Hepatocyte (in vitro differentiated cells): ENCODE measurements around the gene RAB4A. TPM values are rescaled to one million over a fixed set of nuclear protein-coding genes. Genes with fewer than 3 reads are reported as not detected.

Source experiments
- DNase-seq: peaks from one replicate; pipeline ENCODE4 v3.0.0-alpha.2; 2016; ENCODE audit warnings: low spot score
- H2AFZ ChIP-seq: fragments of 200-600 bp; sonication (generic); 2 replicates; pipeline ENCODE4 v1.6.0; 2016; ENCODE audit warnings: antibody characterized with exemption, mild to moderate bottlenecking
- H3K27ac ChIP-seq: fragments of 200-600 bp; sonication (generic); 2 replicates; pipeline ENCODE4 v1.5.1; 2016; ENCODE audit warnings: mild to moderate bottlenecking
- H3K27me3 ChIP-seq: fragments of 200-600 bp; sonication (generic); 2 replicates; pipeline ENCODE4 v1.6.1; 2016
- H3K36me3 ChIP-seq: fragments of 200-600 bp; sonication (generic); replicated peaks from 2 replicates; pipeline ENCODE4 v1.5.1; 2016; ENCODE audit warnings: low read depth; ENCODE audit not compliant: insufficient read depth
- H3K4me1 ChIP-seq: fragments of 200-600 bp; sonication (generic); 2 replicates; pipeline ENCODE4 v1.5.1; 2016; ENCODE audit warnings: mild to moderate bottlenecking, moderate library complexity; ENCODE audit not compliant: insufficient read depth
- H3K4me2 ChIP-seq: fragments of 200-600 bp; sonication (generic); 2 replicates; pipeline ENCODE4 v1.6.0; 2016
- H3K4me3 ChIP-seq: fragments of 200-600 bp; sonication (generic); 2 replicates; pipeline ENCODE4 v1.5.1; 2016; ENCODE audit warnings: mild to moderate bottlenecking
- H3K79me2 ChIP-seq: fragments of 200-600 bp; sonication (generic); 2 replicates; pipeline ENCODE4 v1.6.0; 2017; ENCODE audit warnings: mild to moderate bottlenecking
- H3K9me2 ChIP-seq: fragments of 200-600 bp; sonication (generic); replicated peaks from 2 replicates; pipeline ENCODE4 v1.6.0; 2017; ENCODE audit warnings: mild to moderate bottlenecking; ENCODE audit not compliant: insufficient read depth
- H3K9me3 ChIP-seq: fragments of 200-600 bp; sonication (generic); 2 replicates; pipeline ENCODE4 v1.5.1; 2016; ENCODE audit warnings: low read depth, mild to moderate bottlenecking
- H4K20me1 ChIP-seq: fragments of 200-600 bp; sonication (generic); 2 replicates; pipeline ENCODE4 v1.6.0; 2016; ENCODE audit warnings: mild to moderate bottlenecking; ENCODE audit not compliant: insufficient read depth, poor library complexity, severe bottlenecking
- EZH2 ChIP-seq: fragments of 200-600 bp; sonication (generic); IDR thresholded peaks from 2 replicates; pipeline ENCODE4 v1.6.1; 2016; ENCODE audit warnings: antibody characterized with exemption, mild to moderate bottlenecking, borderline replicate concordance
- EZH2phosphoT487 ChIP-seq: fragments of 200-600 bp; sonication (generic); IDR thresholded peaks from one replicate; pipeline ENCODE4 v1.6.1; 2018; ENCODE audit warnings: antibody characterized with exemption, mild to moderate bottlenecking, low read depth, moderate library complexity; ENCODE audit not compliant: unreplicated experiment, severe bottlenecking
- WGBS: methylation state at CpG from one replicate; pipeline ENCODE4 v1.1.6; 2016; ENCODE audit warnings: low lambda C conversion rate; ENCODE audit errors: missing lambda C conversion rate; 5-methylcytosine and 5-hydroxymethylcytosine counted together
- polyA plus RNA-seq: library from polyadenylated mRNA; unstranded; fragments of >200 nt; fragmentation: Nextera tagmentation; extraction: Ambion mirVana; gene quantifications from 2 replicates; pipeline ENCODE4 v1.2.1, GENCODE V29; 2016
- total RNA-seq: library from RNA; depleted of rRNA; stranded (reverse); fragments of >200 nt; gene quantifications from 2 replicates; pipeline ENCODE4 v1.2.3, GENCODE V29; 2014
- TF ChIP-seq, protein P1 (sequence below): fragments of 200-600 bp; sonication (generic); IDR thresholded peaks from 2 replicates; pipeline ENCODE4 v1.5.1; 2016; ENCODE audit warnings: antibody characterized with exemption, mild to moderate bottlenecking; ENCODE audit not compliant: poor library complexity

RAB4A gene
- total and polyA plus RNA-seq, 2 experiments from 2014 or later: 47.7 to 54.3 TPM

DNA sequence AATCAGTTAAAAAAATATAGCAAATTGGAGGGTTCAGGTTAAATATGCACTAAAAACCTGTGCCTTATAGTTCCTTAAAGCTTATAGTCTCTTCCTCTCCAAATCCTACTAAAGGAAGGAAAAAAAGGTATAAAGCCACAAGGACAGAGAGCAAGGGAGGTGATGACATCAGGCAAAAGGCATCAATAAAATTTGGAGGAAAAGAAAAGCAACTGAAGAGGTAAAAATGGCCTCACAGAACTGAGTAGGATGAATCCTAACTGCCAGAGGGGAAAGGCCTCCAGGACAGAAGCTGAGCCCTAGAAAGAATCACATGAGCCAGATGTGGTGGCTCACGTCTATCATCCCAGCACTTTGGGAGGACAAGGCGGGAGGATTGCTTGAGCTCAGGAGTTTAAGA, 63.8 kb downstream of the RAB4A start:
- Histone ChIP-seq H4K20me1 (no peaks in the 10 kb centered on the region), H3K4me2 (no peak overlapping the region), H3K4me3 (no peak overlapping the region), H3K36me3 (no peaks in the 10 kb centered on the region), H3K4me1 (no peaks in the 10 kb centered on the region), H3K9me2 (no peaks in the 10 kb centered on the region), H2AFZ (no peak overlapping the region), H3K79me2 (peaks cover 47% of the 10 kb centered on the region), H3K9me3 (no peaks in the 10 kb centered on the region), H3K27ac (no peak overlapping the region), H3K27me3 (no peaks in the 10 kb centered on the region)
- WGBS: 93% methylated on average over 2 of the region's 2 CpGs
- DNase-seq: no peak
- no peak for TF ChIP-seq EZH2phosphoT487
- TF ChIP-seq, protein P1, sequence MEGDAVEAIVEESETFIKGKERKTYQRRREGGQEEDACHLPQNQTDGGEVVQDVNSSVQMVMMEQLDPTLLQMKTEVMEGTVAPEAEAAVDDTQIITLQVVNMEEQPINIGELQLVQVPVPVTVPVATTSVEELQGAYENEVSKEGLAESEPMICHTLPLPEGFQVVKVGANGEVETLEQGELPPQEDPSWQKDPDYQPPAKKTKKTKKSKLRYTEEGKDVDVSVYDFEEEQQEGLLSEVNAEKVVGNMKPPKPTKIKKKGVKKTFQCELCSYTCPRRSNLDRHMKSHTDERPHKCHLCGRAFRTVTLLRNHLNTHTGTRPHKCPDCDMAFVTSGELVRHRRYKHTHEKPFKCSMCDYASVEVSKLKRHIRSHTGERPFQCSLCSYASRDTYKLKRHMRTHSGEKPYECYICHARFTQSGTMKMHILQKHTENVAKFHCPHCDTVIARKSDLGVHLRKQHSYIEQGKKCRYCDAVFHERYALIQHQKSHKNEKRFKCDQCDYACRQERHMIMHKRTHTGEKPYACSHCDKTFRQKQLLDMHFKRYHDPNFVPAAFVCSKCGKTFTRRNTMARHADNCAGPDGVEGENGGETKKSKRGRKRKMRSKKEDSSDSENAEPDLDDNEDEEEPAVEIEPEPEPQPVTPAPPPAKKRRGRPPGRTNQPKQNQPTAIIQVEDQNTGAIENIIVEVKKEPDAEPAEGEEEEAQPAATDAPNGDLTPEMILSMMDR: no peak
- TF ChIP-seq EZH2: no peak

DNA sequence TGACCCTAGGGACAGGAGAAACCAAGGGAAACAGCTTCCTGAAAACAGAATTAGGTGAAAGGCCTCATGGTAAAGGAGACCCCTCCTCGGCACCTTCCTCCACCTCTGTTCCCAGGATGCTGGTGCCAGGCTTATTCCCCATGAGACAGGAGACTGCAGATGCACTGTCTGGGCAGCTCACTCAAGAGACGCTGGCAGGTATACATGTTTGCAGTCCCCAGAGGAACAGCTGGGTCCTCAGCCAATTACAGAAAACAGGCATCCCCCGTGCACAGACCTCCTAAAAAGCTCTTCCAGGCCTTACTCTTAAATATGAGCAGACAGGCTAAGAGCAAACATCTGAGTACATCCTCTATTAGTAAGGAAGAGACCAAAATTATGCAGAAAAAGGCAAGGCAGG, 65.4 kb downstream of the RAB4A start:
- Histone ChIP-seq H3K4me3 (no peak overlapping the region), H3K36me3 (no peaks in the 10 kb centered on the region), H3K4me1 (no peaks in the 10 kb centered on the region), H2AFZ (no peak overlapping the region), H3K79me2 (peaks cover 62% of the 10 kb centered on the region), H3K27ac (no peak overlapping the region), H3K9me2 (no peaks in the 10 kb centered on the region), H3K27me3 (no peaks in the 10 kb centered on the region), H3K4me2 (no peak overlapping the region), H3K9me3 (no peaks in the 10 kb centered on the region), H4K20me1 (no peaks in the 10 kb centered on the region)
- DNase-seq: no peak
- 77% methylated on average over 3 of the region's 3 CpGs for WGBS
- TF ChIP-seq, protein P1: no peak
- TF ChIP-seq EZH2: no peak
- no peak for TF ChIP-seq EZH2phosphoT487

DNA sequence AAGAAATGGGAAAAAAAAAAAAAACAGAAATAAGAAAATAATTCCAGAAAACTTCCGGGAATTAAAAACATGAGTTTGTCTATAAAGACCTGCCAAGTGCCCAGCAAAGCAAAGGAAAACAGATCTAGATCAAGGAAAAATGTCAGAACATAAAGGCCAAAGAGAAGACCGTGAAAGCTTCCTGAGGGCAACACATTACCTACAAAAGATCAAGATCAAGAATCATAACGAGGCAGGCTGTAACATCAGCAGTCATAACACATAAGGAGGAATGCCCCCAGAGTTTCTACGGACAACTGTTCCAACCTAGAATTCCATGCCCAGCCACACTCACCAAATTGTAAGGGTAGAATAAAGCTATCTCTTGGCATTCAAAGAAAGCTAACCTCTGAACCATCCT, 68.2 kb downstream of the RAB4A start:
- Histone ChIP-seq H2AFZ (no peak overlapping the region), H3K9me2 (no peaks in the 10 kb centered on the region), H4K20me1 (no peaks in the 10 kb centered on the region), H3K4me1 (no peaks in the 10 kb centered on the region), H3K4me3 (no peak overlapping the region), H3K79me2 (peaks cover 52% of the 10 kb centered on the region), H3K9me3 (no peaks in the 10 kb centered on the region), H3K36me3 (no peaks in the 10 kb centered on the region), H3K27ac (no peak overlapping the region), H3K4me2 (no peak overlapping the region), H3K27me3 (no peaks in the 10 kb centered on the region)
- no peak for DNase-seq
- 91% methylated on average over 4 of the region's 4 CpGs for WGBS
- TF ChIP-seq EZH2phosphoT487: no peak
- TF ChIP-seq, protein P1: no peak
- no peak for TF ChIP-seq EZH2

DNA sequence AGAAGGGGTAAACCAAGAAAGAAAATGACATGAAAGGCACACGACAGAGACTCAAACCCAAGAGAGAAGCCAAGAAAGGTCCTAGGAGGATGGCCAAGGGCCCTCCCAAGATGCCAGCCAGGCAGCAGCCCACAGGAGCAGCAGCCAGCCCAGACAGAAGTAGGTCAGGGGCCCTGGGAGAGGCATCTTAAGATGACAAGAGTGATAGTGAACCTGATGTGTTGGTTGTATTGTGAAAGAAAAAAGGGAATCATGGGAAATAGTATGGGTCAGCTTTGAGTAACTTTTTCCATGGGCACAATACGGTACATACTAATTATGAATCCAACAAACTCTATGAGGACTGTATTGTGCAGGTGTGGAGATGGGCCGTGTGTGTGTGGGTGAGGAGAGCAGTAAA, 68.6 kb downstream of the RAB4A start:
- Histone ChIP-seq H3K4me1 (no peaks in the 10 kb centered on the region), H3K9me3 (no peaks in the 10 kb centered on the region), H3K4me2 (peak overlapping the region; percentile 97), H3K27me3 (no peaks in the 10 kb centered on the region), H3K79me2 (peaks cover 52% of the 10 kb centered on the region), H3K27ac (no peak overlapping the region), H4K20me1 (no peaks in the 10 kb centered on the region), H3K36me3 (no peaks in the 10 kb centered on the region), H3K4me3 (no peak overlapping the region), H3K9me2 (no peaks in the 10 kb centered on the region), H2AFZ (no peak overlapping the region)
- 100% methylated on average over 3 of the region's 3 CpGs for WGBS
- no peak for TF ChIP-seq EZH2
- TF ChIP-seq EZH2phosphoT487: no peak
- TF ChIP-seq, protein P1: no peak
- no peak for DNase-seq
